ENCODE results near the gene RBM34.
"Not testable (repeated sequence)": the region's sequence is repeated elsewhere in the genome, so short reads cannot be mapped to it uniquely, and the experiment has no call there.

Gene RBM34

GRCh38 chr1:235093696-235094592 lies 67.1 kb downstream of the RBM34 start:
- WGBS, 2 experiments = 32 to 33% methylated on average over 24 of the region's 24 CpGs
- Histone ChIP-seq H3K9me3 (ENCODE audit: control insufficient read depth, low read length) (no peaks in the 10 kb centered on the region), H3K4me3 (ENCODE audit: insufficient read depth, low read depth, low read length) (no peak overlapping the region), H3K27ac (ENCODE audit: insufficient read depth, low read depth, low read length, poor library complexity, severe bottlenecking) (no peak overlapping the region), H3K36me3 (ENCODE audit: control insufficient read depth, insufficient read depth, low read length) (no peaks in the 10 kb centered on the region), H3K27me3 (ENCODE audit: control insufficient read depth, insufficient read depth, low read length, poor library complexity, severe bottlenecking) (no peaks in the 10 kb centered on the region), H3K4me1 (ENCODE audit: control insufficient read depth, insufficient read depth, low read length) (peaks cover 26% of the 10 kb centered on the region)

DNA sequence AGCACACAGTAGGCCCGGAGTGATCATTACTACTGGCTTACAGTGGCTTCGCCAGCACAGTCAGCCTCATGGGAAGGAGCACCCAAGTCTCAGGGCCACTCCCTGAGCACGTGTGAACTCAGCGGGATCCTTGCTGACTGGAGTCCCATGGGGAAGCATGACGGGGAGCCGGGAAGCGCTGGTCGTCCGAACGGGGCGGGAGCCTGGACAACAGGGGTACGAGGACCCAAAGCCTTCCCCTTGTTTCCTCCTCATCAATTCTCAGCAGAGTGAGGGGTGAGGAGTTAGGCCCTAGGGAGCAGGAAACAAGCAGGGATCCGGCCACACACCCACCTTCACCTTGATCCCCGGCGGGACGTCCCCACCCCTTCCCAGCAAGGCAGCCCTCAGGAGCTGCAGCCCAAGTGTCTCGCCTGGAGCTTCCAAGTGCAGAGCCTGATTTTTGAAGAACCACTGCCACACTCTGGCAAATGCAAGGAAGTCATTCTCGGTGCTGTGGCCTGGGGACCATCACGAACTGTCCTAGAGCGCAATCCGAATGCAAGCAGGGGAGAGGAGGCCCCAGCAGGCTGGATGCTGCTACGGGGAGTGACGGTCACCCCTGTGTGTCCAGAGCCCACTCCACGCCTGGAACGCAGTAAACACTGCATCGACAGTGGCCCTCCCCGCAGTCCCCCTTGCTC lies 67.9 kb downstream of the RBM34 start:
- no peaks in the 10 kb centered on the region for H3K9me3 ChIP-seq (ENCODE audit: control insufficient read depth, low read length)
- H3K27ac ChIP-seq (ENCODE audit: insufficient read depth, low read depth, low read length, poor library complexity, severe bottlenecking) = no peak overlapping the region
- H3K4me3 ChIP-seq (ENCODE audit: insufficient read depth, low read depth, low read length) = no peak overlapping the region
- peaks cover 26% of the 10 kb centered on the region for H3K4me1 ChIP-seq (ENCODE audit: control insufficient read depth, insufficient read depth, low read length)
- WGBS, 2 experiments = 49 to 50% methylated on average over 27 of the region's 27 CpGs
- H3K27me3 ChIP-seq (ENCODE audit: control insufficient read depth, insufficient read depth, low read length, poor library complexity, severe bottlenecking) = no peaks in the 10 kb centered on the region
- H3K36me3 ChIP-seq (ENCODE audit: control insufficient read depth, insufficient read depth, low read length) = no peaks in the 10 kb centered on the region

DNA sequence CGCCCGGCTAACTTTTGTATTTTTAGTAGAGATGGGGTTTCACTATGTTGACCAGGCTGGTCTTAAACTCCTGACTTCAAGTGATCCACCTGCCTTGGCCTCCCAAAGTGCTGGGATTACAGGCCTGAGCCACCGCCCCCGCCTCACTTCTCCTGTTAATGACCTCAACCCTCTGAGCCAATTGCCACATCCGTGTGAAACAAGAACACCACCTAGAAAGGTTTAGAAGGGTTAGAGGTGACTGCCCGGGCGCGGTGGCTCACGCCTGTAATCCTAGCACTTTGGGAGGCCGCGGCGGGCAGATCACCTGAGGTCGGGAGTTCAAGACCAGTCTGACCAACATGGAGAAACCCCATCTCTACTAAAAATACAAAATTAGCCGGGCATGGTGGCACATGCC lies 68.6 kb downstream of the RBM34 start:
- WGBS, 2 experiments = 87 to 94% methylated on average over 10 to 14 of the region's 14 CpGs
- H3K4me3 ChIP-seq (ENCODE audit: insufficient read depth, low read depth, low read length); H3K36me3 ChIP-seq (ENCODE audit: control insufficient read depth, insufficient read depth, low read length): not testable (repeated sequence)

GRCh38 chr1:235092045-235092406 lies 69.0 kb downstream of the RBM34 start:
- not testable (repeated sequence) for H3K27me3 ChIP-seq (ENCODE audit: control insufficient read depth, insufficient read depth, low read length, poor library complexity, severe bottlenecking); H3K4me3 ChIP-seq (ENCODE audit: insufficient read depth, low read depth, low read length); H3K27ac ChIP-seq (ENCODE audit: insufficient read depth, low read depth, low read length, poor library complexity, severe bottlenecking); H3K36me3 ChIP-seq (ENCODE audit: control insufficient read depth, insufficient read depth, low read length); H3K9me3 ChIP-seq (ENCODE audit: control insufficient read depth, low read length)
- 96 to 100% methylated on average over 4 to 8 of the region's 8 CpGs for WGBS, 2 experiments
- H3K4me1 ChIP-seq (ENCODE audit: control insufficient read depth, insufficient read depth, low read length) = peaks cover 26% of the 10 kb centered on the region

More for the DNA sequence above, 68.6 kb downstream of the RBM34 start:
- H3K27me3 ChIP-seq (ENCODE audit: control insufficient read depth, insufficient read depth, low read length, poor library complexity, severe bottlenecking); H3K27ac ChIP-seq (ENCODE audit: insufficient read depth, low read depth, low read length, poor library complexity, severe bottlenecking); H3K9me3 ChIP-seq (ENCODE audit: control insufficient read depth, low read length): not testable (repeated sequence)
- H3K4me1 ChIP-seq (ENCODE audit: control insufficient read depth, insufficient read depth, low read length) = peaks cover 26% of the 10 kb centered on the region

DNA sequence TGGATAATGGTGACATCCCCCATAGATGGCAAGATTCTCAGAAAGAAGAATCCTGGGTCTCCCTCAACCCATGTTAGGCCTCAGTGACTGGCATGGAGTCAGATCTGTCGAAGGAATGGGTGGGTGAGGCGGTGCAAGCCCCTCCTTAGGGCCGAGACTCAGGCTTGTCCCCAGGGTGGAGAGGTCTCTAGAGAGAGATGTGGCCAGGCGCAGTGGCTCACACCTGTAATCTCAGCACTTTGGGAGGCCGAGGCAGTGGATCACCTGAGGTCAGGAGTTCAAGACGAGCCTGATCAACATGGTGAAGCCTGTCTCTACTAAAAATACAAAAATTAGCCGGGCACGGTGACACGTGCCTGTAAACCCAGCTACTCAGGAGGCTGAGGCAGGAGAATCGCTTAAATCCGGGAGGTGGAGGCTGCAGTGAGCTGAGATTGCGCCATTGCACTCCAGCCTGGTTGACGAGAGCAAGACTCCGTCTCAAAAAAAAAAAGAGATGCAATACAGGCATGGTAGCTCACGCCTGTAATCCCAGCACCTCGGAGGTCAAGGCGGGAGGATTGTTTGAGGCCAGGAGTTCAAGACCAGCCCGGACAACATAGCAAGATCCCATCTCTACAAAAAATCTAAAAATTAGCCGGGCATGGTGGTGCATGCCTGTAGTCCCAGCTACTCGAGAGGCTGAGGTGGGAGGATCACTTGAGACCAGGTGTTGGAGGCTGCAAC lies 69.6 kb downstream of the RBM34 start:
- not testable (repeated sequence) for H3K4me3 ChIP-seq (ENCODE audit: insufficient read depth, low read depth, low read length); H3K36me3 ChIP-seq (ENCODE audit: control insufficient read depth, insufficient read depth, low read length); H3K27ac ChIP-seq (ENCODE audit: insufficient read depth, low read depth, low read length, poor library complexity, severe bottlenecking); H3K9me3 ChIP-seq (ENCODE audit: control insufficient read depth, low read length); H3K27me3 ChIP-seq (ENCODE audit: control insufficient read depth, insufficient read depth, low read length, poor library complexity, severe bottlenecking)
- 92 to 95% methylated on average over 20 of the region's 20 CpGs for WGBS, 2 experiments
- peaks cover 26% of the 10 kb centered on the region for H3K4me1 ChIP-seq (ENCODE audit: control insufficient read depth, insufficient read depth, low read length)

- Histone ChIP-seq H3K27ac (ENCODE audit: insufficient read depth, low read depth, low read length, poor library complexity, severe bottlenecking) (peak overlapping the region; percentile 86), H3K4me3 (ENCODE audit: insufficient read depth, low read depth, low read length) (no peak overlapping the region), H3K9me3 (ENCODE audit: control insufficient read depth, low read length) (no peaks in the 10 kb centered on the region), H3K27me3 (ENCODE audit: control insufficient read depth, insufficient read depth, low read length, poor library complexity, severe bottlenecking) (no peaks in the 10 kb centered on the region), H3K4me1 (ENCODE audit: control insufficient read depth, insufficient read depth, low read length) (peaks cover 26% of the 10 kb centered on the region), H3K36me3 (ENCODE audit: control insufficient read depth, insufficient read depth, low read length) (no peaks in the 10 kb centered on the region)
- WGBS, 2 experiments = 33 to 39% methylated on average over 20 of the region's 20 CpGs
Measured at GRCh38 chr1:235090406-235091069, 70.5 kb downstream of the RBM34 start.

- WGBS, 2 experiments = 90 to 93% methylated on average over 7 of the region's 7 CpGs
- Histone ChIP-seq H3K27ac (ENCODE audit: insufficient read depth, low read depth, low read length, poor library complexity, severe bottlenecking) (no peak overlapping the region), H3K4me1 (ENCODE audit: control insufficient read depth, insufficient read depth, low read length) (peaks cover 26% of the 10 kb centered on the region), H3K36me3 (ENCODE audit: control insufficient read depth, insufficient read depth, low read length) (no peaks in the 10 kb centered on the region), H3K9me3 (ENCODE audit: control insufficient read depth, low read length) (no peaks in the 10 kb centered on the region), H3K4me3 (ENCODE audit: insufficient read depth, low read depth, low read length) (no peak overlapping the region), H3K27me3 (ENCODE audit: control insufficient read depth, insufficient read depth, low read length, poor library complexity, severe bottlenecking) (no peaks in the 10 kb centered on the region)
Measured at GRCh38 chr1:235088907-235089306, 72.1 kb downstream of the RBM34 start.

GRCh38 chr1:235088430-235088829 lies 72.6 kb downstream of the RBM34 start:
- Histone ChIP-seq H3K27ac (ENCODE audit: insufficient read depth, low read depth, low read length, poor library complexity, severe bottlenecking) (no peak overlapping the region), H3K4me1 (ENCODE audit: control insufficient read depth, insufficient read depth, low read length) (peaks cover 26% of the 10 kb centered on the region), H3K4me3 (ENCODE audit: insufficient read depth, low read depth, low read length) (no peak overlapping the region), H3K9me3 (ENCODE audit: control insufficient read depth, low read length) (no peaks in the 10 kb centered on the region), H3K36me3 (ENCODE audit: control insufficient read depth, insufficient read depth, low read length) (no peaks in the 10 kb centered on the region), H3K27me3 (ENCODE audit: control insufficient read depth, insufficient read depth, low read length, poor library complexity, severe bottlenecking) (no peaks in the 10 kb centered on the region)
- WGBS, 2 experiments = 95% methylated on average over 6 of the region's 6 CpGs

GRCh38 chr1:235087906-235088305 lies 73.1 kb downstream of the RBM34 start:
- no peak overlapping the region for H3K4me3 ChIP-seq (ENCODE audit: insufficient read depth, low read depth, low read length)
- no peak overlapping the region for H3K27ac ChIP-seq (ENCODE audit: insufficient read depth, low read depth, low read length, poor library complexity, severe bottlenecking)
- H3K36me3 ChIP-seq (ENCODE audit: control insufficient read depth, insufficient read depth, low read length) = no peaks in the 10 kb centered on the region
- H3K27me3 ChIP-seq (ENCODE audit: control insufficient read depth, insufficient read depth, low read length, poor library complexity, severe bottlenecking) = no peaks in the 10 kb centered on the region
- peaks cover 20% of the 10 kb centered on the region for H3K4me1 ChIP-seq (ENCODE audit: control insufficient read depth, insufficient read depth, low read length)
- H3K9me3 ChIP-seq (ENCODE audit: control insufficient read depth, low read length) = no peaks in the 10 kb centered on the region
- WGBS, 2 experiments = 88 to 92% methylated on average over 6 of the region's 6 CpGs
